Measurements from ENCODE around the gene CHRM4. TPM values are rescaled to one million over a fixed set of nuclear protein-coding genes. Genes with fewer than 3 reads are reported as not detected.

The CHRM4 gene
- total RNA-seq, 1 donor from 2014 or later, result 0.37 TPM

- TF ChIP-seq, protein P1, sequence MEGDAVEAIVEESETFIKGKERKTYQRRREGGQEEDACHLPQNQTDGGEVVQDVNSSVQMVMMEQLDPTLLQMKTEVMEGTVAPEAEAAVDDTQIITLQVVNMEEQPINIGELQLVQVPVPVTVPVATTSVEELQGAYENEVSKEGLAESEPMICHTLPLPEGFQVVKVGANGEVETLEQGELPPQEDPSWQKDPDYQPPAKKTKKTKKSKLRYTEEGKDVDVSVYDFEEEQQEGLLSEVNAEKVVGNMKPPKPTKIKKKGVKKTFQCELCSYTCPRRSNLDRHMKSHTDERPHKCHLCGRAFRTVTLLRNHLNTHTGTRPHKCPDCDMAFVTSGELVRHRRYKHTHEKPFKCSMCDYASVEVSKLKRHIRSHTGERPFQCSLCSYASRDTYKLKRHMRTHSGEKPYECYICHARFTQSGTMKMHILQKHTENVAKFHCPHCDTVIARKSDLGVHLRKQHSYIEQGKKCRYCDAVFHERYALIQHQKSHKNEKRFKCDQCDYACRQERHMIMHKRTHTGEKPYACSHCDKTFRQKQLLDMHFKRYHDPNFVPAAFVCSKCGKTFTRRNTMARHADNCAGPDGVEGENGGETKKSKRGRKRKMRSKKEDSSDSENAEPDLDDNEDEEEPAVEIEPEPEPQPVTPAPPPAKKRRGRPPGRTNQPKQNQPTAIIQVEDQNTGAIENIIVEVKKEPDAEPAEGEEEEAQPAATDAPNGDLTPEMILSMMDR (conservative IDR thresholded peaks at IDR 0.05), result no peak
- no peaks in the 10 kb centered on the region for H3K9me3 Mint-ChIP-seq
- no peak for DNase-seq (ENCODE audit: low read depth, low spot score)
- peaks cover 12% of the 10 kb centered on the region for H3K27me3 Mint-ChIP-seq (ENCODE audit: low read depth)
- H3K4me3 Mint-ChIP-seq, result peak overlapping the region; percentile 50
- H3K36me3 Mint-ChIP-seq (ENCODE audit: low read depth), result no peaks in the 10 kb centered on the region
- no peak overlapping the region for H3K27ac Mint-ChIP-seq (ENCODE audit: unreplicated experiment)
- peaks cover 60% of the 10 kb centered on the region for H3K4me1 Mint-ChIP-seq
Observed at GRCh38 chr11:46342239-46342638, 49.3 kb downstream of the CHRM4 start.

DNA sequence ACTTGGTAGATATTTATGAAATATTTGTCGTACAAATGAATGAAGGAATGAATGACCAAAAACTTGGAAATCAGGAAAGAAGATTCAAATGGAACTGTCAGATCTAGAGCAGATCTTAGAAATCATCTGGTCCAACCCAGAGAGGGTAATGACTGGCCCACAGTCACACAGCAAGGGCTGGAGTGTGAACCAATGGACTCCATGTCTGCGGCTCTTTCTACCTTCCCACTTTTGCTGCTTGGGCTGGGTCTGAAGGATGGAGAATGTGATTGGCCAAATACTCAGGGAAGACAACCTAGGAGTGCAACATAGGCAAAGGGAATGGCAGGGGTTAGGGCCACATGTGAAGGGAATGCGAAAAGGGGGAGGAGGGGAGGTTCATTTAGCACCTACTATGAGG lies 50.1 kb downstream of the CHRM4 start:
- no peak overlapping the region for H3K27ac Mint-ChIP-seq (ENCODE audit: unreplicated experiment)
- DNase-seq (ENCODE audit: low read depth, low spot score), result no peak
- H3K27me3 Mint-ChIP-seq (ENCODE audit: low read depth), result peaks cover 6% of the 10 kb centered on the region
- H3K9me3 Mint-ChIP-seq, result no peaks in the 10 kb centered on the region
- no peak overlapping the region for H3K4me3 Mint-ChIP-seq
- TF ChIP-seq, protein P1 (conservative IDR thresholded peaks at IDR 0.05), result no peak
- no peaks in the 10 kb centered on the region for H3K36me3 Mint-ChIP-seq (ENCODE audit: low read depth)
- peaks cover 54% of the 10 kb centered on the region for H3K4me1 Mint-ChIP-seq

DNA sequence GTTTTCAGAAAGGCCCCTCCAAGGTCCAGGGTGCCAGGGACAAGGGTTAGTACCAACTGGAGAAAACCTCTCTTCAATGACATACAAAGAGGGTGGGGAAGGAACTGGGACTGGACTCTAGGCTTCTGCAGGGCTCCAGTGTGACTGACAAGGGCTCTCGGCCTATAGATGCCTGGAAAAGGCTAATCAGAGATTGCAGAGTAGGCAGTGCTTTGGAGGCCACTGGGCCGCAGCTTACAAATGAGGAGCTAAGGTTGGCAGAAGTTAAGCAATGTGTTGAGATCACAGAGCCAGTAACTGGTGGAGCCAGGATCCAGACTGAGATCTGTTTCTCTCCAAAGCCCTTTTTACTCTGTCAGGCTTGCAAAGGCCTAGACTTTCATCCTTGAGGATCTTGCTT lies 51.8 kb downstream of the CHRM4 start:
- Mint-ChIP-seq H3K4me1 (peaks cover 56% of the 10 kb centered on the region), H3K27ac (ENCODE audit: unreplicated experiment) (no peak overlapping the region), H3K36me3 (ENCODE audit: low read depth) (no peaks in the 10 kb centered on the region), H3K27me3 (ENCODE audit: low read depth) (peaks cover 9% of the 10 kb centered on the region), H3K4me3 (peak overlapping the region; percentile 11), H3K9me3 (no peaks in the 10 kb centered on the region)
- TF ChIP-seq, protein P1 (conservative IDR thresholded peaks at IDR 0.05), result no peak
- DNase-seq (ENCODE audit: low read depth, low spot score), result no peak

- Mint-ChIP-seq H3K4me1 (peaks cover 53% of the 10 kb centered on the region), H3K4me3 (peak overlapping the region; percentile 61), H3K36me3 (ENCODE audit: low read depth) (no peaks in the 10 kb centered on the region), H3K27me3 (ENCODE audit: low read depth) (peaks cover 16% of the 10 kb centered on the region), H3K9me3 (no peaks in the 10 kb centered on the region), H3K27ac (ENCODE audit: unreplicated experiment) (no peak overlapping the region)
- DNase-seq (ENCODE audit: low read depth, low spot score), result no peak
- TF ChIP-seq, protein P1 (conservative IDR thresholded peaks at IDR 0.05), result no peak
Observed at GRCh38 chr11:46338988-46339666, 52.4 kb downstream of the CHRM4 start.

GRCh38 chr11:46338636-46338987 lies 53.0 kb downstream of the CHRM4 start:
- no peaks in the 10 kb centered on the region for H3K36me3 Mint-ChIP-seq (ENCODE audit: low read depth)
- TF ChIP-seq, protein P1 (conservative IDR thresholded peaks at IDR 0.05), result no peak

More at GRCh38 chr11:46338636-46338987, 53.0 kb downstream of the CHRM4 start:
- H3K27me3 Mint-ChIP-seq (ENCODE audit: low read depth), result peaks cover 21% of the 10 kb centered on the region
- H3K27ac Mint-ChIP-seq (ENCODE audit: unreplicated experiment), result peak overlapping the region; percentile 31
- H3K4me1 Mint-ChIP-seq, result peaks cover 48% of the 10 kb centered on the region
- H3K9me3 Mint-ChIP-seq, result no peaks in the 10 kb centered on the region
- peak overlapping the region; percentile 61 for H3K4me3 Mint-ChIP-seq
- DNase-seq (ENCODE audit: low read depth, low spot score), result no peak
